Choroid plexus epithelial cell (primary cell): ENCODE results near the gene MAJIN.
A peak's percentile ranks its signal among the peaks of the same experiment; 100 is the strongest.
"Not testable (repeated sequence)": the region's sequence is repeated elsewhere in the genome, so short reads cannot be mapped to it uniquely, and the experiment has no call there.

Experiments
- DNase-seq: peaks from one replicate; pipeline ENCODE4 v3.0.0-alpha.2; 2010; ENCODE audit warnings: low read depth
- H3K4me3 ChIP-seq: 2 replicates; pipeline ENCODE4 v1.5.1; 2011; ENCODE audit warnings: low read depth, mild to moderate bottlenecking, control low read depth, low read length, moderate library complexity
- TF ChIP-seq, protein P1 (sequence below): conservative IDR thresholded peaks from 2 replicates; pipeline ENCODE4 v1.5.1; 2011; ENCODE audit warnings: low read depth, mild to moderate bottlenecking, control low read depth, inconsistent platforms, low read length, moderate library complexity

Gene MAJIN

GRCh38 chr11:65013888-65014725 is 42.2 kb upstream of the MAJIN start, which contains the start of gene ARL2:
ARL2 (plus strand) TSS chr11:65014160; CDS start chr11:65014208, 48 bp downstream.
- DNase-seq = peak; percentile 90
- H3K4me3 ChIP-seq = peak within 1 kb of the TSS; percentile 84
- TF ChIP-seq, protein P1, sequence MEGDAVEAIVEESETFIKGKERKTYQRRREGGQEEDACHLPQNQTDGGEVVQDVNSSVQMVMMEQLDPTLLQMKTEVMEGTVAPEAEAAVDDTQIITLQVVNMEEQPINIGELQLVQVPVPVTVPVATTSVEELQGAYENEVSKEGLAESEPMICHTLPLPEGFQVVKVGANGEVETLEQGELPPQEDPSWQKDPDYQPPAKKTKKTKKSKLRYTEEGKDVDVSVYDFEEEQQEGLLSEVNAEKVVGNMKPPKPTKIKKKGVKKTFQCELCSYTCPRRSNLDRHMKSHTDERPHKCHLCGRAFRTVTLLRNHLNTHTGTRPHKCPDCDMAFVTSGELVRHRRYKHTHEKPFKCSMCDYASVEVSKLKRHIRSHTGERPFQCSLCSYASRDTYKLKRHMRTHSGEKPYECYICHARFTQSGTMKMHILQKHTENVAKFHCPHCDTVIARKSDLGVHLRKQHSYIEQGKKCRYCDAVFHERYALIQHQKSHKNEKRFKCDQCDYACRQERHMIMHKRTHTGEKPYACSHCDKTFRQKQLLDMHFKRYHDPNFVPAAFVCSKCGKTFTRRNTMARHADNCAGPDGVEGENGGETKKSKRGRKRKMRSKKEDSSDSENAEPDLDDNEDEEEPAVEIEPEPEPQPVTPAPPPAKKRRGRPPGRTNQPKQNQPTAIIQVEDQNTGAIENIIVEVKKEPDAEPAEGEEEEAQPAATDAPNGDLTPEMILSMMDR = peak; percentile 49

GRCh38 chr11:65013130-65013887 is 41.4 kb upstream of the MAJIN start:
- TF ChIP-seq, protein P1 = peak; percentile 85
- H3K4me3 ChIP-seq = peak overlapping the region; percentile 84
- DNase-seq = peak; percentile 90

DNA sequence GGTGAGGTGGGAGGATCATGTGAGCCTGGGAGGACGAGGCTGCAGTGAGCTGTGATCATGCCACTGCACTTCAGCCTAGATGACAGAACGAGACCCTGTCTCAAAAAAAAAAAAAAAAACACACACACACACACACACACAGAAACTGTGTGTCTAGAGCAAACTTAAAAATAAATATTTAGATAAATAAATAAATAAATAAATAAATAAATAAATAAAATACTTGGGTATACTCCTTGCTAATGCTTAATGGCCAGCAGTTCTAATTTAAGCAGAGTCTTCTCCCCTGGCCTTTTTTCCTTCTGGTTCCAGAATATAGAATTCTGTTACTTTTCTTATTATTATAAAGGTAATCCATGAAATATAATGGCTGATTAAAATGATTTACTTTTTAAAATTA is 37.0 kb upstream of the MAJIN start:
- H3K4me3 ChIP-seq = no peak overlapping the region
- TF ChIP-seq, protein P1 = no peak
- no peak for DNase-seq

DNA sequence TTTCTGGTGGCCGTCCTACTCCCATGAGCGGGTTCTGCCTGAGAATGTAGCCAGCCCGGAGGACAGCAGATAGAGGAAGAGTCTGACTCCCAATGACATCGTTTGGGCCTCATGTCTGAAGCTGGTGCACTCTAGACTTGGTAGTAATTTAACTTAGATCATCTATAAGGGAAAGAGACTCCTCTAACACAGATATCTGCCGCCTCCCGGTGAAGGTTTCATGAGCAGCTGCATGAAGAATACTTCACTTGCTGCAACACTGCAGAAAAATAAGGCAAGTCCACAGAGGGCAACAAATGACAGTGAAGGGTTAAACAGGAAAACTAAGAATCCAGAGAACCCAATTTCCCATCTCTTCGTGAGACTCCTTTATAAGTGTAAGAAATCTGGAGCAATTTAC is 36.1 kb upstream of the MAJIN start:
- DNase-seq = no peak
- H3K4me3 ChIP-seq = no peak overlapping the region
- TF ChIP-seq, protein P1 = peak; percentile 15

- not testable (repeated sequence) for DNase-seq, H3K4me3 ChIP-seq
Observed at GRCh38 chr11:65003968-65004367, 32.1 kb upstream of the MAJIN start.

DNA sequence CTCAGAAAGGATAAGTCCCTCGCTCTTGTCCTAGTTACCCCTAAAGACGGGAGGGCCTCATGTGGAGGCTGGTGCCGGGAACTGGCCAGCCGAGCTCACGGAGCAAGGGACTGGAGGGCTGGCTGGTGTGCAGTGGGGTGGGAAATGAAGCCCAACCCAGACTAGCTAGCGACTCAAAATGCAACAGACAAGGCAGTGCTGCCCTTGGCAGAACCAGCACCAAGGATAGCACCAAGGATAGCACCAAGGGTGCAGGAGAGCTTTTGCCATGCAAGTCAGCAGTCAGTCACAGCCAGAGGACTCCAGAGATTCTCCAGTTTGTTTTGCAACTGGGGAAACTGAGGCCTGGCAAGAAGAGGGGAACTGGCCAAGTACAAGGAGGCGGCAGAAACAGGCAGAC is 31.4 kb upstream of the MAJIN start:
- H3K4me3 ChIP-seq = no peak overlapping the region
- peak; percentile 67 for DNase-seq
- TF ChIP-seq, protein P1 = no peak

DNA sequence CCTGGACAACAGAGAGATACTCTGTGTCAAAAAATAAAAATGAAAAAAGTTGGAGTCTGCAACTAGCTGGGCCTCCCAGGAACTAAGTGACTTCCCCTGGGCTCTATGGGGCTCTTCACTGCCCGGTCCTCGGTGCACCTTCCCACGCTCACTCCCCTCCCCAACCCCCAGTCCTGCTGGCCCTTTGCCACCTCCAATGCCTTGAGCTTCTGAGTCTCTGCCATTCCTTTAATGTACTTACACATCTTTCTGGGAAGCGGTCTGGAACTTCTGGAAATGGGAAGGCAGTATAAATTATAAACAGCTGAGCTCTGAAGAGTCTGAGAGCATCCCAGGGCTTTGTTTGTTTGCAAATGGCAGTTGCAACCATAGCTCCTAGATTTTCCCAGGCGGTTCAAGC is 30.8 kb upstream of the MAJIN start:
- TF ChIP-seq, protein P1 = no peak
- no peak for DNase-seq
- no peak overlapping the region for H3K4me3 ChIP-seq
